ENCODE measurements around the gene ZNF574.

The ZNF574 gene

DNA sequence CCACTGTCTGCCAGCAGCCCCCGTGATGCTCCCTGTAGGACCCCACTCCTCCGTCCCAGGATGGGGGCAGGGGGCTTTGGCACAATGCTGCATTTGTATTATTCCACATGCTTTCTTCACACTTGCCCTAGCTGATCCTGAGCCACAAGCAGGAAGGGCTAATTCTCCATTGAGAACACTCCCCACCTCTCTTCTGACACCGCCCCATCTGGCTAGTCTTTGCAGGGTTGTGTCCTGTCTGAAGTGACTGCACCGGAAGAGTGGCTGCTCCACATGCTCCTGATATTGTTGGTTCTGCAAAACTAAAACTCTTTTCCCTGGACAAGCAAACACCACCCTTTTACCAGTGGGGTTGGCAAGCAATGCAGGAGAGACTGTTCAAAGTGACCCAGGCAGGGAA, 18.0 kb downstream of the ZNF574 start:
- TF ChIP-seq, protein P1, sequence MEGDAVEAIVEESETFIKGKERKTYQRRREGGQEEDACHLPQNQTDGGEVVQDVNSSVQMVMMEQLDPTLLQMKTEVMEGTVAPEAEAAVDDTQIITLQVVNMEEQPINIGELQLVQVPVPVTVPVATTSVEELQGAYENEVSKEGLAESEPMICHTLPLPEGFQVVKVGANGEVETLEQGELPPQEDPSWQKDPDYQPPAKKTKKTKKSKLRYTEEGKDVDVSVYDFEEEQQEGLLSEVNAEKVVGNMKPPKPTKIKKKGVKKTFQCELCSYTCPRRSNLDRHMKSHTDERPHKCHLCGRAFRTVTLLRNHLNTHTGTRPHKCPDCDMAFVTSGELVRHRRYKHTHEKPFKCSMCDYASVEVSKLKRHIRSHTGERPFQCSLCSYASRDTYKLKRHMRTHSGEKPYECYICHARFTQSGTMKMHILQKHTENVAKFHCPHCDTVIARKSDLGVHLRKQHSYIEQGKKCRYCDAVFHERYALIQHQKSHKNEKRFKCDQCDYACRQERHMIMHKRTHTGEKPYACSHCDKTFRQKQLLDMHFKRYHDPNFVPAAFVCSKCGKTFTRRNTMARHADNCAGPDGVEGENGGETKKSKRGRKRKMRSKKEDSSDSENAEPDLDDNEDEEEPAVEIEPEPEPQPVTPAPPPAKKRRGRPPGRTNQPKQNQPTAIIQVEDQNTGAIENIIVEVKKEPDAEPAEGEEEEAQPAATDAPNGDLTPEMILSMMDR (IDR thresholded peaks at IDR 0.05; ENCODE audit: insufficient read depth, low read depth, low read length, missing control alignments): no peak
- no peak for DNase-seq (ENCODE audit: low read depth)
- H3K4me3 ChIP-seq (ENCODE audit: low read depth, low read length): no peak overlapping the region

DNA sequence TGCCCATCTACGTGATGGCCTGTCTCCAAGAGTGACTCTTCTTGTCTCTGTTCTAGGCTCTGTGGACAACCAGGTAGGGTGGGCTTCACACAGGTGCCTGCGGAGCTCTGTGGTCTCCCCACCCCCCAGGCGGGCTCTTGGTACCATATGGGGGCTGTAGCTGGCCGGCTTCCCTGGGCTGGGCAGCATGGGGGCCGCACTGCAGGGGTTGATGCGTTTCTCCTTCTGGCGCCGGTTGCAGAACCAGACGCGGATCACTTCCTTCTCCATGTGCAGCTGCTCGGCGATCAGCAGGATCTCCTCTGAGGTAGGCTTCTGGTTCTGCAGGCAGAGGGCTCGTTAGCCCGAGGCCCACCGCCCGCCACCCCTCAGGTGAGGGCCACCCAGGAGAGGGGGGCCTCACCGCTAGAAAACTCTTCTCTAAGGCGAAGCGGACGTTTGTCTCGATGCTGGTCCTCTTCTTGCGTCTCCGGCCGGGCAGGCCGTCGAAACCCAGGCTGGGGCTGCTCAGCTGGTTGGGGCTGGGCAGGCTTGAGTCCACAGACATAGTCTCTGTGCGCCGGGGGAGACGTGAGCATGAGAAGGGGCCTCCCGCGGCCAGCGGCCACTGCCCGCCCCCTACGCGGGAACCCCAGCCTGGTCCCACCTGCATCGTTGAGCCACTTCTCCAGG, 19.3 kb downstream of the ZNF574 start:
- TF ChIP-seq, protein P1 (IDR thresholded peaks at IDR 0.05; ENCODE audit: insufficient read depth, low read depth, low read length, missing control alignments): no peak
- no peak for DNase-seq (ENCODE audit: low read depth)
- no peak overlapping the region for H3K4me3 ChIP-seq (ENCODE audit: low read depth, low read length)

DNA sequence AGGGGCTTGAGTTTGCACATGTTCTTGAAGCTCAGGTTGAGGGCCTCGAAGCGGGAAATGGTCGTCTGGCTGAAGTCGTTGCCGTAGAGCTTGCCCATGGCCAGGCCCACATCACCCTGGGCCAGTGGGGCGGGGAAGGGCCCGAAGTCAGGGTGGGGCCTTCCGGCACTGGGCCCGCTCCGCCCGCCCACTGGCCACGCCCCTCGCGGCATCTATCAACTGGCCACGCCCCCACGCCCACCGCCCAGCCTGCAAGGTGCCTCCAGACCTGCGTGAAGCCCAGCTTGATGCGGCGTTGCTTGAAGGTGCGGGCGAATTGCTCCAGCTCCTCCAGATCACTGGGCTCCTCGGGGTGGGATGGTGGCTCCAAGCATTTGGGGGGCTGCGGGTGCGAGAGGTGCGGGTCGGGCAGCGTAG, 19.9 kb downstream of the ZNF574 start:
- DNase-seq (ENCODE audit: low read depth): no peak
- no peak overlapping the region for H3K4me3 ChIP-seq (ENCODE audit: low read depth, low read length)
- TF ChIP-seq, protein P1 (IDR thresholded peaks at IDR 0.05; ENCODE audit: insufficient read depth, low read depth, low read length, missing control alignments): no peak

DNA sequence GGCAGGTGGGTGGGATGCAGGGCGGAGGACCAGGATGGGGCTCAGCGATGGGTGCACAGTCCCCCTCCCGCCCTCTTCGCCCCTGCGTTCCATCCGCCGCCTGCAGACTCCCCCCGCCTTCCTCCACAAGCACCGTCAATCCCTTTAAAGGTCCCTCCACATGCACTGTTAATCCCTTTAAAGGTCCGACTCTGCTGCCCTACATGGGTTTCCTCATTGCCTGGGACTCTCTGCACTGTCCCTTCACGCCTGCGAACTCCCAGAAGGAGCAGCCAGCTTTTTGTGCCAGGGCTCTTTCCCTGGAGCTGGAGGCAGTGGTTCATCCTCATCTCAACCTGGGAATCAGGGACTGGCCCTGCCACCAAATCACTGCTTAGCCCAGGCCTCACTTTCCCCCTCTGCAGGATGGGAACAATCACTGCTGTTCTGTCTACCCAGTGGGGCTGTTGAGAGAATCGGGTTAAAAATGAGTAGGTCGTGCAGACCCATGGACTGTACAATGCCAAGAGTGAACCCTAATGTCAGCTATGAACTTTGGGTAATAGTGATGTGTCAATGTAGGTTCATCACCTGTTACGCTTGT, 20.4 kb downstream of the ZNF574 start:
- no peak for DNase-seq (ENCODE audit: low read depth)
- TF ChIP-seq, protein P1 (IDR thresholded peaks at IDR 0.05; ENCODE audit: insufficient read depth, low read depth, low read length, missing control alignments): no peak
- H3K4me3 ChIP-seq (ENCODE audit: low read depth, low read length): no peak overlapping the region

DNA sequence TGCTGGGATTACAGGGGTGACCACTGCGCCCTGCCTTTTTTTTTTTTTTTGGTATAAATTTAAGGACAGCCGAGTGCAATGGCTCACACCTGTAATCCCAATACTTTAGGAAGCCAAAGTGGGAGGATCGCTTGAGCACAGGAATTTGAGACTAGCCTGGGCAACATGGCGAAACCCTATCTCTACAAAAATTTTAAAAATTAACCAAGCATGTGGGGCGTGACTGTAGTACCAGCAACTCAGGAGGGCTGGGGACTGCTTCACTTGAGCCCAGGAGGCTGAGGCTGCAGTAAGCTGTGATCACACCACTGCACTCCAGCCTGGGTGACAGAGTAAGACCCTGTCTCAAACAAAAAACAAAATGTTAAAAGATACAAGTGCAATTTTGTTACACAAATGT, 21.5 kb downstream of the ZNF574 start:
- TF ChIP-seq, protein P1 (IDR thresholded peaks at IDR 0.05; ENCODE audit: insufficient read depth, low read depth, low read length, missing control alignments): no peak
- DNase-seq (ENCODE audit: low read depth): no peak
- no peak overlapping the region for H3K4me3 ChIP-seq (ENCODE audit: low read depth, low read length)

DNA sequence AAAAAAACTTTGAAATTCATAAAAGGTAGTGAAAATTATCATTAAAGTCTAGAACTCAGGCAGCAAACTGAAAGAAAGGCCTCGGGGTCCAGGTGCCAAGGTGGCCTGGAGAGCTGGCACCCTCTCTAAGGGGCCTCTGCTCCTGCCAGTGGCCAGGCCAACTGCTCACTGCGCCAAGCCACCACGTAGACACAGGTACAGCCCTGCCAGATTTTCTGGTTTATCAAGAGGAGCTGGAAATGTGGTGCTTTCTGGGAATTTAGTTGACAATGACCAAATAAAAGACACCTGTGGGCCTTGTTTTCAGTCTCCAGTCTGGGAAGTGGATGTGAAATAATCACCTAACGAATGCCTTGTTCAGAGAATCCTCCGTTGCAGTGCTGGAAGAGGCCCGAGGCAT, 22.8 kb downstream of the ZNF574 start:
- TF ChIP-seq, protein P1 (IDR thresholded peaks at IDR 0.05; ENCODE audit: insufficient read depth, low read depth, low read length, missing control alignments): no peak
- H3K4me3 ChIP-seq (ENCODE audit: low read depth, low read length): no peak overlapping the region
- no peak for DNase-seq (ENCODE audit: low read depth)
